Measurements from ENCODE around the gene SCYL3.

DNA sequence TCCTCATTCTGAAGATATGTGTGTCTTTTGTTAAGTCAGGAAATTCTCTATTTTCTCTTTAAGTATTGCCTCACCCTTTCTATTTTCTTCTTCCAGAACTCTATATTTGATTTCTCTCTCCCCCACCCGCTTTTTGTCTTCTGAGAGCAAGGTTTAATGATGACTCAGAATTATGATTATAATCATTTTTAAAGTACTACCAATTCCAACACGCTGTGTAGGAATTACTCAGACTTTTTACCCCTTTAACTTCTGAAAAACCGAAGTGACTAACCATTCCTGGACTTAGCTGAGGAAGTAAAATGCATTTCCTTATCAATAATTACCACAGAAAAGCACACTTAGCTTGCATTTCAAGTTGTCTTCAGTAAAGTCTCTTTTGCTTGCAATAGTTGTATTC lies 20.8 kb upstream of the SCYL3 start:
- TF ChIP-seq CTCF (IDR thresholded peaks at IDR 0.05) = no peak
- TF ChIP-seq POLR2A (IDR thresholded peaks at IDR 0.05) = no peak

Data from right lobe of liver (tissue), 4 donors.